SK-N-SH (cell line): ENCODE measurements around the gene GIT2. TPM values are rescaled to one million over a fixed set of nuclear protein-coding genes. Genes with fewer than 3 reads are reported as not detected.
A peak's percentile ranks its signal among the peaks of the same experiment; 100 is the strongest.
"Not testable (repeated sequence)": the region's sequence is repeated elsewhere in the genome, so short reads cannot be mapped to it uniquely, and the experiment has no call there.

Source experiments
- CTCF ChIA-PET: fragments of 300-600, 350-600 bp; formaldehyde crosslinking; extraction: SDS; loops from one replicate; lab custom pipeline; 2021; lab: Yijun Ruan, JAX
- POLR2A ChIA-PET: fragments of 350-600 bp; sonication (Branson Sonifier 250); formaldehyde crosslinking; extraction: SDS; loops from one replicate; lab custom pipeline; 2020; ENCODE audit warnings: antibody characterized with exemption, inconsistent platforms; lab: Yijun Ruan, JAX
- DNase-seq: peaks from one replicate; pipeline ENCODE4 v3.0.0; 2012
- H2AFZ ChIP-seq: fragments of 200-600 bp; sonication (generic); 2 replicates; pipeline ENCODE4 v1.8.1; 2016; ENCODE audit warnings: antibody characterized with exemption, mild to moderate bottlenecking, low read depth
- H3F3A ChIP-seq: fragments of 200-600 bp; sonication (generic); replicated peaks from 2 replicates; pipeline ENCODE3; 2016; ENCODE audit warnings: antibody characterized with exemption, mild to moderate bottlenecking; ENCODE audit not compliant: insufficient read depth
- H3K27ac ChIP-seq, 2 experiments: fragments of 200-500 bp in 1 of 2; fragments of 200-600 bp in 1 of 2; sonication (Bioruptor generic) in 1 of 2; sonication (generic), shearing (Covaris generic) in 1 of 2; 2 replicates each; pipeline versions ENCODE4 v1.5.1 to v1.6.1; 2014 to 2016; ENCODE audit warnings: low read depth in 2 of 2, inconsistent platforms in 1 of 2, low read length in 1 of 2, mild to moderate bottlenecking in 1 of 2, mixed read lengths in 1 of 2
- H3K27me3 ChIP-seq: fragments of 200-600 bp; sonication (generic), shearing (Covaris generic); 2 replicates; pipeline ENCODE4 v1.6.1; 2016; ENCODE audit warnings: mixed run types; ENCODE audit not compliant: insufficient read depth
- H3K36me3 ChIP-seq, 2 experiments: fragments of 200-500 bp in 1 of 2; fragments of 200-600 bp in 1 of 2; sonication (Bioruptor generic) in 1 of 2; sonication (generic) in 1 of 2; replicated peaks in 1 of 2; 2 replicates each; pipeline versions ENCODE3 to v1.5.1; 2014 to 2016; ENCODE audit warnings: low read length in 1 of 2, mild to moderate bottlenecking in 1 of 2; ENCODE audit not compliant: insufficient read depth in 2 of 2, control insufficient read depth in 1 of 2
- H3K4me1 ChIP-seq, 2 experiments: fragments of 200-500 bp in 1 of 2; fragments of 200-600 bp in 1 of 2; sonication (Bioruptor generic) in 1 of 2; sonication (generic), shearing (Covaris generic) in 1 of 2; 2 replicates each; pipeline versions ENCODE4 v1.5.1 to v1.6.1; 2014 to 2016; ENCODE audit warnings: low read depth in 1 of 2, low read length in 1 of 2, mixed run types in 1 of 2; ENCODE audit not compliant: insufficient read depth in 2 of 2, control insufficient read depth in 1 of 2
- H3K4me2 ChIP-seq: fragments of 200-600 bp; sonication (generic), shearing (Covaris generic); 2 replicates; pipeline ENCODE4 v1.6.1; 2017; ENCODE audit warnings: mixed run types
- H3K4me3 ChIP-seq, 2 experiments: fragments of 200-500 bp in 1 of 2; fragments of 200-600 bp in 1 of 2; sonication (Bioruptor generic) in 1 of 2; sonication (generic), shearing (Covaris generic) in 1 of 2; 2 replicates each; pipeline versions ENCODE4 v1.5.1 to v1.8.1; 2014 to 2016; ENCODE audit warnings: low read depth in 2 of 2, inconsistent platforms in 1 of 2, low read length in 1 of 2, mild to moderate bottlenecking in 1 of 2, mixed read lengths in 1 of 2, moderate library complexity in 1 of 2
- H3K79me2 ChIP-seq: fragments of 200-600 bp; sonication (generic); 2 replicates; pipeline ENCODE4 v1.8.1; 2017; ENCODE audit warnings: mild to moderate bottlenecking; ENCODE audit not compliant: insufficient read depth
- H3K9ac ChIP-seq: fragments of 200-600 bp; sonication (generic); 2 replicates; pipeline ENCODE4 v1.6.1; 2017; ENCODE audit warnings: mixed run types
- H3K9me2 ChIP-seq: fragments of 200-600 bp; sonication (generic); 2 replicates; pipeline ENCODE4 v1.6.1; 2017; ENCODE audit warnings: mixed run types
- H3K9me3 ChIP-seq: fragments of 200-600 bp; sonication (generic); 2 replicates; pipeline ENCODE4 v1.6.1; 2017; ENCODE audit warnings: mixed run types, mild to moderate bottlenecking, moderate library complexity
- H4K20me1 ChIP-seq: fragments of 200-600 bp; sonication (generic); 2 replicates; pipeline ENCODE4 v1.6.1; 2017; ENCODE audit warnings: mild to moderate bottlenecking, mixed run types; ENCODE audit not compliant: insufficient read depth
- CHD2 ChIP-seq: fragments of 150-350 bp; IDR thresholded peaks from 2 replicates; pipeline ENCODE4 v1.6.1; 2018; ENCODE audit warnings: low read length; ENCODE audit not compliant: partially characterized antibody
- CTCF ChIP-seq: fragments of 200-600 bp; sonication (generic); IDR thresholded peaks from 2 replicates; pipeline ENCODE4 v1.6.1; 2017; ENCODE audit warnings: antibody characterized with exemption, mild to moderate bottlenecking, moderate library complexity
- EP300 ChIP-seq, 2 experiments: IDR thresholded peaks; 2 replicates each; pipeline versions ENCODE4 v1.4.0 to v1.6.1; 2012; ENCODE audit warnings: borderline replicate concordance in 1 of 2, low read depth in 1 of 2, low read length in 1 of 2
- EZH2phosphoT487 ChIP-seq: fragments of 200-600 bp; sonication (generic); IDR thresholded peaks from 2 replicates; pipeline ENCODE4 v1.6.1; 2017; ENCODE audit warnings: low read depth, mixed run types, mild to moderate bottlenecking, antibody characterized with exemption, moderate library complexity, borderline replicate concordance
- GABPA ChIP-seq: IDR thresholded peaks from 2 replicates; pipeline ENCODE4 v1.4.0; 2012; ENCODE audit warnings: low read depth, mild to moderate bottlenecking
- IRF3 ChIP-seq: fragments of 150-350 bp; IDR thresholded peaks from 2 replicates; pipeline ENCODE4 v1.6.1; 2016; ENCODE audit warnings: mild to moderate bottlenecking, low read depth, low read length
- NRF1 ChIP-seq: IDR thresholded peaks from 2 replicates; pipeline ENCODE4 v1.6.1; 2012; ENCODE audit warnings: low read depth, mild to moderate bottlenecking, low read length
- POLR2AphosphoS5 ChIP-seq: IDR thresholded peaks from 2 replicates; pipeline ENCODE4 v1.6.1; 2012; ENCODE audit warnings: low read depth, low read length
- REST ChIP-seq: IDR thresholded peaks from 2 replicates; pipeline ENCODE4 v1.6.1; 2012; ENCODE audit warnings: mild to moderate bottlenecking, low read depth, low read length, moderate library complexity
- RXRA ChIP-seq: IDR thresholded peaks from 2 replicates; pipeline ENCODE4 v1.4.0; 2012; ENCODE audit warnings: low read depth, mild to moderate bottlenecking, borderline replicate concordance
- SIN3A ChIP-seq: IDR thresholded peaks from 2 replicates; pipeline ENCODE4 v1.6.1; 2012; ENCODE audit warnings: low read depth, mild to moderate bottlenecking, low read length, moderate library complexity, borderline replicate concordance
- TAF1 ChIP-seq: IDR thresholded peaks from 2 replicates; pipeline ENCODE4 v1.6.1; 2012; ENCODE audit warnings: low read depth, mild to moderate bottlenecking, low read length, moderate library complexity, borderline replicate concordance
- TCF12 ChIP-seq: IDR thresholded peaks from 2 replicates; pipeline ENCODE4 v1.4.0; 2012
- TEAD4 ChIP-seq: IDR thresholded peaks from 2 replicates; pipeline ENCODE4 v1.4.0; 2012; ENCODE audit warnings: mild to moderate bottlenecking, borderline replicate concordance; ENCODE audit not compliant: insufficient read depth
- USF2 ChIP-seq: fragments of 150-350 bp; IDR thresholded peaks from 2 replicates; pipeline ENCODE4 v1.6.1; 2017; ENCODE audit warnings: antibody characterized with exemption, low read length, low read depth, borderline replicate concordance
- WGBS: methylation state at CpG from one replicate; pipeline ENCODE4 v1.1.6; 2017; ENCODE audit warnings: low lambda C conversion rate; 5-methylcytosine and 5-hydroxymethylcytosine counted together
- polyA plus RNA-seq, 3 experiments: library from polyadenylated mRNA; depleted of rRNA; stranded (reverse); fragments of >200 nt; gene quantifications; 2 replicates each; pipeline ENCODE4 v1.2.3, GENCODE V29; 2012

Gene GIT2
- polyA plus RNA-seq, 1 of the 3 experiments (the other 2 are of a cell fraction): 21.2 TPM

GRCh38 chr12:109899783-109900751 is 96.1 kb downstream of the GIT2 start, which contains the start of gene TCHP (continued):
- TF ChIP-seq TAF1 (peak; percentile 59), EZH2phosphoT487 (no peak), GABPA (no peak), EP300 (IDR thresholded peaks at IDR 0.05; ENCODE audit: borderline replicate concordance in 1 of 2, low read depth in 1 of 2, low read length in 1 of 2) (no peak), POLR2AphosphoS5 (peak; percentile 76; the same call in 1 of the 2 replicates), SIN3A (peak; percentile 94), CHD2 (peak; percentile 78), TCF12 (no peak; the same call in 1 of the 2 replicates), NRF1 (no peak), RXRA (no peak), TEAD4 (no peak), USF2 (no peak), REST (peak; percentile 66), CTCF (peak; percentile 43), IRF3 (no peak)

- H3K9me3 ChIP-seq, H3K4me1 ChIP-seq, H3F3A ChIP-seq, DNase-seq, H3K9me2 ChIP-seq, POLR2A ChIA-PET, H3K27me3 ChIP-seq, H4K20me1 ChIP-seq: not testable (repeated sequence)
- CTCF ChIA-PET: interaction anchor here (1.4 kb wide), 1 partner anchor 18 kb away, joined by 4 read pairs; the partner anchor contains the start of gene GLTP
- Histone ChIP-seq H3K36me3 (peaks cover 12 to 14% of the 10 kb centered on the region in 2 experiments), H3K9ac (peak overlapping the region; percentile 89; the same call in 1 of the 2 replicates), H3K27ac (peak overlapping the region in 1 of 2 experiments; percentile 72; a peak in 2 of 4 replicates), H2AFZ (peak overlapping the region; percentile 95), H3K4me2 (peak overlapping the region; percentile 82), H3K4me3 (peak overlapping the region; percentile 74 to 83; a peak in 3 of 4 replicates), H3K79me2 (peaks cover 34% of the 10 kb centered on the region)
- 95% methylated on average over 15 of the region's 15 CpGs for WGBS
Observed at GRCh38 chr12:109899345-109899744, 96.8 kb downstream of the GIT2 start.
